A549 treated with dexamethasone at 1 μM for 4 hours (cell line): ENCODE results near the gene ZDHHC4. TPM values are rescaled to one million over a fixed set of nuclear protein-coding genes. Genes with fewer than 3 reads are reported as not detected.

Experiments used
- total RNA-seq: library from RNA; stranded (reverse); fragments of 200-300 nt; extraction: Qiagen RNA extraction; gene quantifications from 5 replicates; pipeline ENCODE4 v1.2.3, GENCODE V29; 2022

ZDHHC4 gene
- total RNA-seq = 45.2 to 49.0 TPM (median 47.6 TPM) in 5 replicates

DNA sequence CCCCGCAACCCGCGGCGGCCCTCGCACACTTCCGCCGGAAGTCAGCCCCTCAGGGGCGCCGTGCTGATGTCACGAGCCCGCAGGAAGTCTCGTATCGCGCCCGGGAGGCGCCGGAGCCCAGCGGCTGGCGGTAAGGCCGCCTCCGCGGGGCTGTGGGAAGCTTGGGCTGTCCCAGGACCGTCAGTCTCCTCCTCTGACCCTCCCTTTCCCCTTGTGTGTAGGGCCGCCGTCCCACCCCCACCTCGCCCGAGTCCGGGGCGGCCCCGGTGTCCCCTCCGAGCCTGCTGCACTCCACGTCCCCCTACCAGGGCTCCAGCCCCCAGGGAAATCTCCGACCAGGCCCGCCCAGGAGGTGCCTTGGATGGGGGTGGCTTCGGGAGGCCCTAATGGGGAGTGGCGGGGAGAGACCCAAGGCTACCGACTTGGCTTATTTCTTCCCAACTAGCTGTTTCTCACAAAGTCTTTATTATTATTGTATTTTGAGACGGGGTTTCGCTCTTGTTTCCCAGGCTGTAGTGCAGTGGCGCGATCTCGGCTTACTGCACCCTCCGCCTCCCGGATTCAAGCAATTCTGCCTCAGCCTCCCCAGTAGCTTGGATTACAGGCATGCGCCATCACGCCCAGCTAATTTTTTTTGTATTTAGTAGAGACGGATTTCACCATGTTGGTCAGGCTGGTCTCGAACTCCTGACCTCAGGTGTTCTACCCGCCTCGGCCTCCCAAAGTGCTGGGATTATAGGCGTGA, at the start of gene ZDHHC4:
Gene ZDHHC4, plus strand, starts transcription at position 86 of the 745 bp plus-strand sequence. CDS start 3,108 bp downstream, outside the sequence.

DNA sequence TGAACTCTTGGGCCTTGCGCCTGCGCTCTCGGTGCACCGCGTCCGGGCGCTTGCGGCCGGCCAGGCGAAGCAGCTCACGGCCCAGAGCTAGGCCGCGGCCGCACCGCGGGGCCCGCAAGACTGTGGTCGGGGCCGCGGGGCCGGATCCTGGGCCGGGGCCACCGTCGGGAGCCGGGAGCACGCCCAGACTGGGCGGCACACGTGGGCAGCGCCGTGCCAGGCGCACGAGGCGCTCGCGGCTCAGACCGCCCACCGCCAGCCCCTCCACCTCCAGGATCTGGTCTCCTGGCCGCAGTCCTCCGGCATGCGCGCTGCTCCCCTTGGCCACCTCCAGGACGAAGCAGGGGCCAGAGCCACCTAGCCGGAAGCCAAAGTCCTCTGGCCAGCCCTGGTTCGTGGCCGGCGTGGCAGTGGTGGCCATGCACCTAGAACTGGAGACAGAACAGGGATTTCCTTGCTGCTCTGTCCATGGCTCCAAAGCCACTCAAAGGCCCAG, 26.2 kb upstream of the ZDHHC4 start, which contains the start of gene GRID2IP:
Gene GRID2IP, minus strand, starts transcription at position 446 of the 496 bp plus-strand sequence. Its CDS starts 25 bp downstream, at position 421.

GRCh38 chr7:6589829-6590644, 12.8 kb downstream of the ZDHHC4 start, which contains the start of gene INTS15:
Gene INTS15, plus strand, starts transcription at chr7:6590021. Its CDS starts 263 bp downstream, at chr7:6590284.

GRCh38 chr7:6614953-6615722, 37.9 kb downstream of the ZDHHC4 start, which contains the start of gene ZNF853:
Gene ZNF853, plus strand, starts transcription at chr7:6615610. Its CDS starts 565 bp downstream, at chr7:6616175.

DNA sequence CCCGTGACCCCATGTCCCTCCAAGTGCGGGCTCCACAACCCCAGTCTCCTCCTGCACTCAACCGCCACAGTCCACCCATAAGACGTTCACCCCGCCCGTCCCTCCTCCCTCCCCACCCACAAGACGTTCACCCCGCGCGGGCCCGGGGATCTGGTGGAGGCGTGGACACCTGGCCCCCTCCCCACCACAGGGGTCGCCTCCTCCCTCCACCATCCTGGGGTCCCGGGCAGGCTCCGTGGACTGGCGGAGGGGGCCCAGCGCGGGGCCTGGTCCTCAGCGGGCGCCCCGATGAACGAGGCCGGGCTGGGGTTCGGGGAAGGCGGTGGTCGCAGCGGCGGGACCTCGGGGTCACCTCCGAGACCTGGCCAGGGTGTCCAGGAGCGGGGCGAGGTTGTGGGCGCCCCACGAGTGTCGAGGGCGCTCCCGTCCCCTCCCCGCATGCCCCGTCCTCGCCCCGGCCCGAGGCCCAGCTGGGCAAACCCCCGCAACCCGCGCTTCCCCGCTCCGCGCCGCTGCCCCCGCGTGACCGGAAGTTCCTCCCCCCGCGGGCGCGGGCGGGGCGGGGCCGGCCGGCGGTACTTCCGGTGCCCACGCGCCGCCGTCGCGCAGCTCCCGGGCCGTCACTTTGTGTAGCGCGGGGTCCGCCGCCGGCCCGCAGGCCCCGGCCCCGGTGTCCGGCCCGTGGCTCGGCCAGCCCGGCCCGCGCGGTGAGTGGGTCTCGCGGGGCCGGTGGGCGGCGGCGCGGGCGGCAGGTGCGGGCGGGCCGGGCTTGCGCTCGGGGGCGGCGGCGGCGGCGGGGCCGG, 59.7 kb downstream of the ZDHHC4 start, which contains the start of gene ZNF316:
Gene ZNF316, plus strand, starts transcription at position 578 of the 803 bp plus-strand sequence. CDS start 5,092 bp downstream, outside the sequence.

Other genes starting within 250 kb of the ZDHHC4 start
- 12.9 to 16.9 TPM (median 16.1 TPM) in 5 replicates for gene FAM220A, start 228.5 kb upstream of the ZDHHC4 start, total RNA-seq
- gene RAC1, start 202.9 kb upstream of the ZDHHC4 start, total RNA-seq = 341 to 409 TPM (median 403 TPM) in 5 replicates
- 16.6 to 24.4 TPM (median 23.1 TPM) in 5 replicates for gene DAGLB, start 129.5 kb upstream of the ZDHHC4 start, total RNA-seq
- gene KDELR2, start 93.3 kb upstream of the ZDHHC4 start, total RNA-seq = 104 to 138 TPM (median 130 TPM) in 5 replicates
- 0.05 TPM in 1 of 5 replicates, not detected in the others for gene GRID2IP, start 26.0 kb upstream of the ZDHHC4 start, total RNA-seq
- 21.9 to 25.8 TPM (median 23.8 TPM) in 5 replicates for gene INTS15, start 12.6 kb downstream of the ZDHHC4 start, total RNA-seq
- gene ZNF853, start 38.2 kb downstream of the ZDHHC4 start, total RNA-seq = 2.1 to 3.4 TPM (median 2.5 TPM) in 5 replicates
- gene ZNF316, start 59.9 kb downstream of the ZDHHC4 start, total RNA-seq = 8.7 to 15.1 TPM (median 12.9 TPM) in 5 replicates
- gene ZNF12, start 129.5 kb downstream of the ZDHHC4 start, total RNA-seq = 8.9 to 13.8 TPM (median 9.9 TPM) in 5 replicates
- gene RSPH10B2, start 176.6 kb downstream of the ZDHHC4 start, total RNA-seq = 0.06 to 0.15 TPM (median 0.09 TPM) in 4 of 5 replicates, not detected in the other
- gene CCZ1B, start 248.8 kb downstream of the ZDHHC4 start, total RNA-seq = 40.3 to 48.8 TPM (median 43.3 TPM) in 5 replicates